HepG2 (cell line): ENCODE results near the gene JPH4. TPM values are rescaled to one million over a fixed set of nuclear protein-coding genes. Genes with fewer than 3 reads are reported as not detected.

ENCODE experiments used
- HNF4A ChIP-seq: sonication (generic); formaldehyde crosslinking; IDR thresholded peaks from 2 replicates; pipeline ENCODE4 v1.4.0; 2020; ENCODE audit warnings: missing genetic modification reagents
- KDM2A ChIP-seq: sonication (generic); formaldehyde crosslinking; IDR thresholded peaks from 2 replicates; pipeline ENCODE4 v1.4.0; 2020; ENCODE audit warnings: low read depth, missing genetic modification reagents, borderline replicate concordance
- MBD4 ChIP-seq: IDR thresholded peaks from 2 replicates; pipeline ENCODE4 v1.6.1; 2012; ENCODE audit warnings: low read length, inconsistent platforms, borderline replicate concordance
- MTF2 ChIP-seq: sonication (generic); formaldehyde crosslinking; IDR thresholded peaks from 2 replicates; pipeline ENCODE4 v1.5.0; 2020; ENCODE audit warnings: missing genetic modification reagents, borderline replicate concordance
- PHF5A ChIP-seq: IDR thresholded peaks from one replicate; pipeline ENCODE4 v1.6.1; 2018; ENCODE audit warnings: low read depth, missing genetic modification reagents; ENCODE audit not compliant: unreplicated experiment
- PRDM10 ChIP-seq: sonication (generic); formaldehyde crosslinking; IDR thresholded peaks from 2 replicates; pipeline ENCODE4 v1.4.0; 2020; ENCODE audit warnings: low read depth, missing genetic modification reagents
- SP4 ChIP-seq: sonication (generic); formaldehyde crosslinking; IDR thresholded peaks from 2 replicates; pipeline ENCODE4 v1.8.1; 2023; ENCODE audit warnings: mild to moderate bottlenecking, missing genetic modification reagents
- TMF1 ChIP-seq: sonication (generic); formaldehyde crosslinking; IDR thresholded peaks from 2 replicates; pipeline ENCODE4 v1.8.1; 2022; ENCODE audit warnings: low read depth, missing genetic modification reagents
- YEATS4 ChIP-seq: sonication (generic); formaldehyde crosslinking; IDR thresholded peaks from 2 replicates; pipeline ENCODE4 v1.4.0; 2020; ENCODE audit warnings: missing genetic modification reagents, borderline replicate concordance
- ZBTB21 ChIP-seq: sonication (generic); formaldehyde crosslinking; IDR thresholded peaks from 2 replicates; pipeline ENCODE4 v1.4.0; 2020; ENCODE audit warnings: missing genetic modification reagents
- ZBTB37 ChIP-seq: sonication (generic); formaldehyde crosslinking; IDR thresholded peaks from 2 replicates; pipeline ENCODE4 v1.4.0; 2020; ENCODE audit warnings: mild to moderate bottlenecking, missing genetic modification reagents
- ZFP1 ChIP-seq: IDR thresholded peaks from 2 replicates; pipeline ENCODE4 v1.6.1; 2016
- ZFP82 ChIP-seq: sonication (generic); formaldehyde crosslinking; IDR thresholded peaks from 2 replicates; pipeline ENCODE4 v1.5.1; 2020; ENCODE audit warnings: mild to moderate bottlenecking, missing genetic modification reagents, borderline replicate concordance
- ZNF225 ChIP-seq: sonication (generic); formaldehyde crosslinking; IDR thresholded peaks from 2 replicates; pipeline ENCODE4 v1.4.0; 2020; ENCODE audit warnings: mild to moderate bottlenecking, missing genetic modification reagents
- ZNF30 ChIP-seq: sonication (generic); formaldehyde crosslinking; IDR thresholded peaks from 2 replicates; pipeline ENCODE4 v1.5.0; 2020; ENCODE audit warnings: mild to moderate bottlenecking, missing genetic modification reagents
- ZNF609 ChIP-seq: sonication (generic); formaldehyde crosslinking; IDR thresholded peaks from 2 replicates; pipeline ENCODE4 v1.4.0; 2020; ENCODE audit warnings: mild to moderate bottlenecking, missing genetic modification reagents, borderline replicate concordance
- ZNF703 ChIP-seq: sonication (generic); formaldehyde crosslinking; IDR thresholded peaks from 2 replicates; pipeline ENCODE4 v1.5.1; 2020; ENCODE audit warnings: missing genetic modification reagents, mild to moderate bottlenecking, moderate library complexity, borderline replicate concordance
- ZSCAN20 ChIP-seq: sonication (generic); formaldehyde crosslinking; IDR thresholded peaks from 2 replicates; pipeline ENCODE4 v1.4.0; 2020; ENCODE audit warnings: missing genetic modification reagents, mild to moderate bottlenecking, borderline replicate concordance
- polyA plus RNA-seq, 8 experiments: library from polyadenylated mRNA; depleted of rRNA in 3 of 8; stranded (reverse) in 7 of 8; unstranded in 1 of 8; fragments of >200 nt; fragmentation: Illumina TruSeq in 4 of 8; extraction: Trizol in 4 of 8; gene quantifications; 2 replicates each; pipeline versions ENCODE4 v1.2.1 to v1.2.3, GENCODE V29; 2011 to 2016; ENCODE audit warnings: low read depth in 4 of 8, missing spikeins in 1 of 8, mixed read lengths in 1 of 8; ENCODE audit not compliant: insufficient read depth in 1 of 8
- total RNA-seq, 5 experiments: library from RNA; depleted of rRNA; stranded (reverse); fragments of >200 nt; fragmentation: Illumina TruSeq; extraction: Trizol; gene quantifications; 2 replicates each; pipeline ENCODE4 v1.2.3, GENCODE V29; 2016; ENCODE audit warnings: low read depth in 1 of 5

JPH4 gene
- total and polyA plus RNA-seq, 2 of the 13 experiments (the other 11 are each of a cell fraction or from before 2014, with no cell fraction given): 0.08 to 0.22 TPM

GRCh38 chr14:23613242-23614070, 34.9 kb upstream of the JPH4 start (continued):
- TF ChIP-seq KDM2A (CRISPR knock-in tag): peak; percentile 68; the same call in 1 of the 2 replicates
- TF ChIP-seq PRDM10 (CRISPR knock-in tag): peak; percentile 83
- TF ChIP-seq ZNF30 (CRISPR knock-in tag): no peak
- TF ChIP-seq ZSCAN20 (CRISPR knock-in tag): no peak
- TF ChIP-seq TMF1 (CRISPR knock-in tag): 0 out of 2 replicates have a peak, but pooled peaks have one; percentile 46
- no peak; the same call in 1 of the 2 replicates for TF ChIP-seq ZNF225 (CRISPR knock-in tag)
- TF ChIP-seq ZBTB37 (CRISPR knock-in tag): no peak
- TF ChIP-seq YEATS4 (CRISPR knock-in tag): no peak
- TF ChIP-seq ZNF609 (CRISPR knock-in tag): peak; percentile 95
- TF ChIP-seq MTF2 (CRISPR knock-in tag): no peak
- TF ChIP-seq ZFP1 (CRISPR knock-in tag): peak; percentile 94; the same call in 1 of the 2 replicates
- TF ChIP-seq PHF5A (CRISPR knock-in tag): peak; percentile 58
- TF ChIP-seq ZNF703 (CRISPR knock-in tag): 0 out of 2 replicates have a peak, but pooled peaks have one; percentile 50
- peak; percentile 31; the same call in 1 of the 2 replicates for TF ChIP-seq ZBTB21 (CRISPR knock-in tag)
- TF ChIP-seq SP4 (CRISPR knock-in tag): no peak
- TF ChIP-seq HNF4A (CRISPR knock-in tag): peak; percentile 90
- no peak for TF ChIP-seq ZFP82 (CRISPR knock-in tag)
- TF ChIP-seq MBD4: no peak
